GM23338 (cell line): ENCODE data around the gene ZNF511. TPM values are rescaled to one million over a fixed set of nuclear protein-coding genes. Genes with fewer than 3 reads are reported as not detected.

ENCODE experiments used
- ATAC-seq: fragments of 200-7000 bp; cut with Tn5 transposase; 3 replicates; pipeline ENCODE4 v1.9.1; 2020
- DNase-seq: peaks from one replicate; pipeline ENCODE4 v3.0.0-alpha.2; 2015; ENCODE audit warnings: low spot score
- H2AFZ ChIP-seq: fragments of 200-600 bp; sonication (generic); 2 replicates; pipeline ENCODE4 v1.8.0; 2016; ENCODE audit warnings: antibody characterized with exemption, mild to moderate bottlenecking, moderate library complexity
- H3F3A ChIP-seq: fragments of 200-600 bp; sonication (generic); replicated peaks from 2 replicates; pipeline ENCODE4 v1.8.0; 2017; ENCODE audit warnings: antibody characterized with exemption, mixed run types, low read depth
- H3K27ac ChIP-seq: fragments of 200-600 bp; sonication (generic); 2 replicates; pipeline ENCODE4 v1.6.1; 2016; ENCODE audit warnings: low read depth
- H3K27me3 ChIP-seq: fragments of 200-600 bp; sonication (generic); 2 replicates; pipeline ENCODE4 v1.8.0; 2016; ENCODE audit warnings: mild to moderate bottlenecking, mixed run types, moderate library complexity; ENCODE audit not compliant: insufficient read depth
- H3K36me3 ChIP-seq: fragments of 200-600 bp; sonication (generic); 2 replicates; pipeline ENCODE4 v1.8.0; 2016; ENCODE audit warnings: mild to moderate bottlenecking; ENCODE audit not compliant: insufficient read depth
- H3K4me1 ChIP-seq: fragments of 200-600 bp; sonication (generic); 2 replicates; pipeline ENCODE4 v1.8.0; 2016; ENCODE audit warnings: mild to moderate bottlenecking, moderate library complexity; ENCODE audit not compliant: insufficient read depth
- H3K4me2 ChIP-seq: fragments of 200-600 bp; sonication (generic); 2 replicates; pipeline ENCODE4 v1.7.1; 2017; ENCODE audit warnings: mixed run types
- H3K4me3 ChIP-seq: fragments of 200-600 bp; sonication (generic); 2 replicates; pipeline ENCODE4 v1.6.1; 2016; ENCODE audit warnings: mixed run types
- H3K79me2 ChIP-seq: fragments of 200-600 bp; sonication (generic); replicated peaks from 2 replicates; pipeline ENCODE4 v1.8.0; 2017; ENCODE audit warnings: mild to moderate bottlenecking; ENCODE audit not compliant: insufficient read depth
- H3K9me2 ChIP-seq: fragments of 200-600 bp; sonication (generic); 2 replicates; pipeline ENCODE4 v1.8.0; 2017; ENCODE audit not compliant: insufficient read depth
- H4K20me1 ChIP-seq: fragments of 200-600 bp; sonication (generic); replicated peaks from 2 replicates; pipeline ENCODE4 v1.8.0; 2017; ENCODE audit warnings: mild to moderate bottlenecking; ENCODE audit not compliant: insufficient read depth
- H3K27ac Mint-ChIP-seq: 2 replicates; pipeline ENCODE4 v1.8.0; 2020; ENCODE audit warnings: inconsistent platforms, mild to moderate bottlenecking, moderate library complexity, mixed read lengths
- H3K27me3 Mint-ChIP-seq: 3 replicates; pipeline ENCODE4 v1.8.0; 2022; ENCODE audit warnings: low read depth, mild to moderate bottlenecking, moderate library complexity, mixed read lengths, inconsistent platforms; ENCODE audit not compliant: insufficient read depth, poor library complexity
- H3K36me3 Mint-ChIP-seq: 3 replicates; pipeline ENCODE4 v1.8.0; 2021; ENCODE audit warnings: low read depth, mild to moderate bottlenecking, inconsistent platforms, moderate library complexity, mixed read lengths
- H3K4me1 Mint-ChIP-seq: 3 replicates; pipeline ENCODE4 v1.8.0; 2020; ENCODE audit warnings: mild to moderate bottlenecking, inconsistent platforms, mixed read lengths
- H3K4me3 Mint-ChIP-seq: 3 replicates; pipeline ENCODE4 v1.8.0; 2021; ENCODE audit warnings: moderate library complexity, mild to moderate bottlenecking, inconsistent platforms, mixed read lengths
- H3K9me3 Mint-ChIP-seq: 3 replicates; pipeline ENCODE4 v1.8.0; 2020; ENCODE audit warnings: moderate library complexity, mild to moderate bottlenecking, inconsistent platforms, mixed read lengths
- POLR2AphosphoS5 ChIP-seq: IDR thresholded peaks from 2 replicates; pipeline ENCODE4 v1.6.1; 2016; ENCODE audit warnings: antibody characterized with exemption, low read depth
- ZNF331 ChIP-seq: fragments of 250-450 bp; sonication (Bioruptor Pico); IDR thresholded peaks from 2 replicates; pipeline ENCODE4 v1.5.0; 2020; ENCODE audit warnings: low read depth, mild to moderate bottlenecking, moderate library complexity
- polyA plus RNA-seq: library from polyadenylated mRNA; unstranded; fragments of >200 nt; fragmentation: Nextera tagmentation; extraction: Ambion mirVana; gene quantifications from 2 replicates; pipeline ENCODE4 v1.2.1, GENCODE V29; 2016
- total RNA-seq: library from RNA; depleted of rRNA; stranded (reverse); fragments of >200 nt; shearing (Covaris generic); gene quantifications from 2 replicates; pipeline ENCODE4 v1.2.3, GENCODE V29; 2014
- TF ChIP-seq, protein P1 (sequence below): fragments of 250-450 bp; sonication (Bioruptor Pico); IDR thresholded peaks from 2 replicates; pipeline ENCODE4 v1.5.0; 2020; ENCODE audit warnings: mild to moderate bottlenecking, moderate library complexity

ZNF511 gene
- total and polyA plus RNA-seq, 2 experiments from 2014 or later = 41.3 to 104 TPM

- Mint-ChIP-seq H3K27me3 (peaks cover 24% of the 10 kb centered on the region), H3K36me3 (peaks cover 11% of the 10 kb centered on the region), H3K27ac (no peak overlapping the region), H3K4me1 (no peaks in the 10 kb centered on the region), H3K9me3 (peaks cover 4% of the 10 kb centered on the region; the same call in 2 of the 3 replicates), H3K4me3 (no peak overlapping the region)
- Histone ChIP-seq H3K79me2 (no peaks in the 10 kb centered on the region), H3K4me2 (no peak overlapping the region), H3K4me3 (no peak overlapping the region), H3K27ac (no peak overlapping the region), H3K4me1 (no peaks in the 10 kb centered on the region), H4K20me1 (no peaks in the 10 kb centered on the region), H3K27me3 (peaks cover 3% of the 10 kb centered on the region; the same call in 1 of the 2 replicates), H3K36me3 (peaks cover 3% of the 10 kb centered on the region; the same call in 1 of the 2 replicates), H3K9me2 (no peaks in the 10 kb centered on the region), H3F3A (peaks cover 6% of the 10 kb centered on the region; the same call in 1 of the 2 replicates), H2AFZ (no peak overlapping the region)
- TF ChIP-seq, protein P1, sequence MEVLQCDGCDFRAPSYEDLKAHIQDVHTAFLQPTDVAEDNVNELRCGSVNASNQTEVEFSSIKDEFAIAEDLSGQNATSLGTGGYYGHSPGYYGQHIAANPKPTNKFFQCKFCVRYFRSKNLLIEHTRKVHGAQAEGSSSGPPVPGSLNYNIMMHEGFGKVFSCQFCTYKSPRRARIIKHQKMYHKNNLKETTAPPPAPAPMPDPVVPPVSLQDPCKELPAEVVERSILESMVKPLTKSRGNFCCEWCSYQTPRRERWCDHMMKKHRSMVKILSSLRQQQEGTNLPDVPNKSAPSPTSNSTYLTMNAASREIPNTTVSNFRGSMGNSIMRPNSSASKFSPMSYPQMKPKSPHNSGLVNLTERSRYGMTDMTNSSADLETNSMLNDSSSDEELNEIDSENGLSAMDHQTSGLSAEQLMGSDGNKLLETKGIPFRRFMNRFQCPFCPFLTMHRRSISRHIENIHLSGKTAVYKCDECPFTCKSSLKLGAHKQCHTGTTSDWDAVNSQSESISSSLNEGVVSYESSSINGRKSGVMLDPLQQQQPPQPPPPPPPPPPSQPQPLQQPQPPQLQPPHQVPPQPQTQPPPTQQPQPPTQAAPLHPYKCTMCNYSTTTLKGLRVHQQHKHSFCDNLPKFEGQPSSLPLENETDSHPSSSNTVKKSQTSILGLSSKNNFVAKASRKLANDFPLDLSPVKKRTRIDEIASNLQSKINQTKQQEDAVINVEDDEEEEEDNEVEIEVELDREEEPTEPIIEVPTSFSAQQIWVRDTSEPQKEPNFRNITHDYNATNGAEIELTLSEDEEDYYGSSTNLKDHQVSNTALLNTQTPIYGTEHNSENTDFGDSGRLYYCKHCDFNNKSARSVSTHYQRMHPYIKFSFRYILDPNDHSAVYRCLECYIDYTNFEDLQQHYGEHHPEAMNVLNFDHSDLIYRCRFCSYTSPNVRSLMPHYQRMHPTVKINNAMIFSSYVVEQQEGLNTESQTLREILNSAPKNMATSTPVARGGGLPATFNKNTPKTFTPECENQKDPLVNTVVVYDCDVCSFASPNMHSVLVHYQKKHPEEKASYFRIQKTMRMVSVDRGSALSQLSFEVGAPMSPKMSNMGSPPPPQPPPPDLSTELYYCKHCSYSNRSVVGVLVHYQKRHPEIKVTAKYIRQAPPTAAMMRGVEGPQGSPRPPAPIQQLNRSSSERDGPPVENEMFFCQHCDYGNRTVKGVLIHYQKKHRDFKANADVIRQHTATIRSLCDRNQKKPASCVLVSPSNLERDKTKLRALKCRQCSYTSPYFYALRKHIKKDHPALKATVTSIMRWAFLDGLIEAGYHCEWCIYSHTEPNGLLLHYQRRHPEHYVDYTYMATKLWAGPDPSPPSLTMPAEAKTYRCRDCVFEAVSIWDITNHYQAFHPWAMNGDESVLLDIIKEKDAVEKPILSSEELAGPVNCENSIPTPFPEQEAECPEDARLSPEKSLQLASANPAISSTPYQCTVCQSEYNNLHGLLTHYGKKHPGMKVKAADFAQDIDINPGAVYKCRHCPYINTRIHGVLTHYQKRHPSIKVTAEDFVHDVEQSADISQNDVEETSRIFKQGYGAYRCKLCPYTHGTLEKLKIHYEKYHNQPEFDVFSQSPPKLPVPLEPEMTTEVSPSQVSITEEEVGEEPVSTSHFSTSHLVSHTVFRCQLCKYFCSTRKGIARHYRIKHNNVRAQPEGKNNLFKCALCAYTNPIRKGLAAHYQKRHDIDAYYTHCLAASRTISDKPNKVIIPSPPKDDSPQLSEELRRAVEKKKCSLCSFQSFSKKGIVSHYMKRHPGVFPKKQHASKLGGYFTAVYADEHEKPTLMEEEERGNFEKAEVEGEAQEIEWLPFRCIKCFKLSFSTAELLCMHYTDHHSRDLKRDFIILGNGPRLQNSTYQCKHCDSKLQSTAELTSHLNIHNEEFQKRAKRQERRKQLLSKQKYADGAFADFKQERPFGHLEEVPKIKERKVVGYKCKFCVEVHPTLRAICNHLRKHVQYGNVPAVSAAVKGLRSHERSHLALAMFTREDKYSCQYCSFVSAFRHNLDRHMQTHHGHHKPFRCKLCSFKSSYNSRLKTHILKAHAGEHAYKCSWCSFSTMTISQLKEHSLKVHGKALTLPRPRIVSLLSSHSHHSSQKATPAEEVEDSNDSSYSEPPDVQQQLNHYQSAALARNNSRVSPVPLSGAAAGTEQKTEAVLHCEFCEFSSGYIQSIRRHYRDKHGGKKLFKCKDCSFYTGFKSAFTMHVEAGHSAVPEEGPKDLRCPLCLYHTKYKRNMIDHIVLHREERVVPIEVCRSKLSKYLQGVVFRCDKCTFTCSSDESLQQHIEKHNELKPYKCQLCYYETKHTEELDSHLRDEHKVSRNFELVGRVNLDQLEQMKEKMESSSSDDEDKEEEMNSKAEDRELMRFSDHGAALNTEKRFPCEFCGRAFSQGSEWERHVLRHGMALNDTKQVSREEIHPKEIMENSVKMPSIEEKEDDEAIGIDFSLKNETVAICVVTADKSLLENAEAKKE (CRISPR knock-in tag) = no peak
- TF ChIP-seq ZNF331 = no peak
- DNase-seq = no peak
- no peak for ATAC-seq
Measured at GRCh38 chr10:133315847-133316246, 7.1 kb downstream of the ZNF511 start.

- no peaks in the 10 kb centered on the region; the same call in 1 of the 2 replicates for H3K36me3 ChIP-seq
- H4K20me1 ChIP-seq = no peaks in the 10 kb centered on the region
- H3K79me2 ChIP-seq = no peaks in the 10 kb centered on the region
- H3K4me2 ChIP-seq = no peak overlapping the region
- H3K27ac Mint-ChIP-seq = no peak overlapping the region
- no peak overlapping the region for H3K4me3 Mint-ChIP-seq
- H3K9me2 ChIP-seq = no peaks in the 10 kb centered on the region
- H3K36me3 Mint-ChIP-seq = peaks cover 10% of the 10 kb centered on the region
- DNase-seq = peak; percentile 27
- H3F3A ChIP-seq = peaks cover 2% of the 10 kb centered on the region; the same call in 1 of the 2 replicates
- peaks cover 3% of the 10 kb centered on the region; the same call in 1 of the 2 replicates for H3K27me3 ChIP-seq
- no peak overlapping the region for H3K4me3 ChIP-seq
- no peaks in the 10 kb centered on the region for H3K4me1 Mint-ChIP-seq
- ATAC-seq = no peak
- no peak overlapping the region for H3K27ac ChIP-seq
- peaks cover 4% of the 10 kb centered on the region; the same call in 2 of the 3 replicates for H3K9me3 Mint-ChIP-seq
- H3K4me1 ChIP-seq = no peaks in the 10 kb centered on the region
- no peak overlapping the region for H2AFZ ChIP-seq
- peaks cover 24% of the 10 kb centered on the region for H3K27me3 Mint-ChIP-seq
- TF ChIP-seq POLR2AphosphoS5 (no peak), ZNF331 (no peak)
- TF ChIP-seq, protein P1 (CRISPR knock-in tag) = no peak
Measured at GRCh38 chr10:133316266-133316665, 7.6 kb downstream of the ZNF511 start.
